Stimulated activated naive CD8-positive, alpha-beta T cell treated with anti-CD3 and anti-CD28 coated beads, Interleukin-15, Interleukin-2, amounts not matched to agents 100 ng/mL and 50 ng/mL, for 24 hours (primary cell): ENCODE data around the gene FTO.

ENCODE experiments used
- H3K27ac Mint-ChIP-seq: one replicate; pipeline ENCODE4 v1.8.0; 2021; ENCODE audit warnings: mild to moderate bottlenecking, mixed read lengths
- H3K27me3 Mint-ChIP-seq: one replicate; pipeline ENCODE4 v1.8.0; 2021; ENCODE audit warnings: mixed read lengths
- H3K36me3 Mint-ChIP-seq: one replicate; pipeline ENCODE4 v1.8.0; 2021; ENCODE audit warnings: low read depth, mixed read lengths
- H3K4me1 Mint-ChIP-seq: one replicate; pipeline ENCODE4 v1.8.0; 2021; ENCODE audit warnings: low read depth, mixed read lengths
- H3K4me3 Mint-ChIP-seq: one replicate; pipeline ENCODE4 v1.8.0; 2021; ENCODE audit warnings: mild to moderate bottlenecking, mixed read lengths
- H3K9me3 Mint-ChIP-seq: one replicate; pipeline ENCODE4 v1.8.0; 2021; ENCODE audit warnings: mixed read lengths

The FTO gene

DNA sequence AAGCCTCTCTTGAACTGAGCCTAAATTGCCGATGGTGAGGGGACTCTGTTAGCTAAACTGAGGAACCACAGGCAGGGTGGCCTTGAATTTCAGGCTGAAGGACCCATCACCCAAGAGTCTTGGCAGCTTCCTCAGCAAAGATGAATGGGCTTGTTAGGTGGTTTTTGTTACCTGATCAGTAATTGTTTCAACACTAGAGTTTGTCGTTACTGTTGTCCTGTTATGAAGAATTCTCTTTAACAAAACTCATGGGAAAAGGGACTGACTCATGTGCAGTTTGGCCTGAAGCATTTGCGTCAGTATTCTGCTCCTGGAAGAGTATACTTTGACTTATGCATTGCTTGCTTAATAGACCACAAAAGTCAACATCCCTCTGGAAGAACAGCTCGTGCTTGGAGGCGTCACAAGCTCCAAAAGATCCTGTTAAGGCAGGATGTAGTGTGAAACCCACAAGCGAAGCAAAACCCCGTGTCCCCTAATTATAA lies 376.6 kb downstream of the FTO start:
- no peak overlapping the region for H3K27ac Mint-ChIP-seq
- no peaks in the 10 kb centered on the region for H3K4me1 Mint-ChIP-seq
- no peaks in the 10 kb centered on the region for H3K27me3 Mint-ChIP-seq
- no peaks in the 10 kb centered on the region for H3K9me3 Mint-ChIP-seq
- no peak overlapping the region for H3K4me3 Mint-ChIP-seq
- peaks cover 5% of the 10 kb centered on the region for H3K36me3 Mint-ChIP-seq

DNA sequence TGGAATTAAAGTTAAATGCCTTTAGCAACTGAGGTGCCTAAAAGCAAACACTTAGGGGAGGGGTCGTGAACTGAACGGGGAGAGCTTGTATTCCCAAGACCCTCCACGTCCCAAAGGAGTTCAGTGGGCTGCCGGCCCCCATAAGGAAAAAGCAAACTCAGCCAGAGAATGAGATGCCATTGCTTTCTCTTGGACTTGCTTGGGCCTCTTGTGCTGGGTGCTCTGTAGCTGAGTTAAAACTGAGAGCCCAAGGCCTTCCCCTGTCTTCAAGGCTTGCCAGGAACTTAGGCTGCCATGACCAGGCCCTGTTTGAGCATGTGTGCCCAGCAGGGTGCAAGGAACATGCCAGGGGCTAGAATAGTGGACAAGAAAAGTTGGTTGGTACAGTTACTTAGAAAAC lies 382.8 kb downstream of the FTO start:
- Mint-ChIP-seq H3K9me3 (no peaks in the 10 kb centered on the region), H3K4me3 (no peak overlapping the region), H3K27me3 (no peaks in the 10 kb centered on the region), H3K27ac (no peak overlapping the region), H3K36me3 (peaks cover 19% of the 10 kb centered on the region), H3K4me1 (no peaks in the 10 kb centered on the region)

DNA sequence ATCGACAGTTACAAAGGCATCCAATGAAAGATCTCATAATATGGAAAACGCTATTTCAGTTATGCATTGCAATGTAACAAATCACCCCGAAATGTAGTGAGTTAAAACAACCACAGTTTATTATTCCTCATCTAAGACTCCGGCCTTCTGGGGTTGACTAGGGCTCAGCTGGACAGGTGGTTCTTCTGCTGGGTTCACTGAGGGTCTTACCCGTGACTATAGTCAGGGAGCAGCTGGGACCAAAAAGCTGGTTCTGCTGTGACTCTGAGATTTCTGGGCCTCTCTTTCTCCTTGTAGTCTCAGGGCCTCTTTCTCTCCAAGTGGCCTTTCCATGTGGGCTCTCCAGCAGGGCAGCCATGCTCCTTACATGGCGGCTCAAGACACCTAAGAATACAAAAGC lies 386.6 kb downstream of the FTO start:
- H3K9me3 Mint-ChIP-seq = peaks cover 5% of the 10 kb centered on the region
- no peaks in the 10 kb centered on the region for H3K4me1 Mint-ChIP-seq
- H3K36me3 Mint-ChIP-seq = peaks cover 25% of the 10 kb centered on the region
- no peak overlapping the region for H3K27ac Mint-ChIP-seq
- H3K27me3 Mint-ChIP-seq = no peaks in the 10 kb centered on the region
- H3K4me3 Mint-ChIP-seq = no peak overlapping the region

GRCh38 chr16:54093281-54093680 lies 389.3 kb downstream of the FTO start:
- H3K9me3 Mint-ChIP-seq = peaks cover 5% of the 10 kb centered on the region

DNA sequence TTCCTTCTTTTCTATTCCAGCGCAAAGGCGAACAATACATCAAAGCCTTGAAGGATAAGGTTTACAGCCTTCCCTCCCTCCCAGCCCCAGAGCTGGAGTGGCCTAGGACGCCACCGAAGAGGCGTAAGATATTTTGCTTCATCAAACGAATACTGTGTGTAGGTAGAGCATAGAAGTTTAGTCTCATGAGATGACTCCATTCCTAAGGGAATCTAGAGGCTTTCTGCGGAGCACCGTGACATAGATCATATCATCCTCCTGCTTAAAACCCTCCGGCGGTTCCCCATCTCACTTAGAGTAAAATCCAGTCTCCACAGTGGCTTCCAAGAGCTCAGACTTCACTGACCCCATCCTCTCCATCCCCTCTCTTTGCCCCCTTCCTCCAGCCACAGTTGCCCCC lies 390.7 kb downstream of the FTO start:
- Mint-ChIP-seq H3K9me3 (peaks cover 5% of the 10 kb centered on the region), H3K36me3 (peaks cover 30% of the 10 kb centered on the region), H3K4me3 (no peak overlapping the region), H3K4me1 (no peaks in the 10 kb centered on the region), H3K27me3 (no peaks in the 10 kb centered on the region), H3K27ac (no peak overlapping the region)

More at GRCh38 chr16:54093281-54093680, 389.3 kb downstream of the FTO start:
- no peak overlapping the region for H3K27ac Mint-ChIP-seq
- no peak overlapping the region for H3K4me3 Mint-ChIP-seq
- H3K27me3 Mint-ChIP-seq = no peaks in the 10 kb centered on the region
- no peaks in the 10 kb centered on the region for H3K4me1 Mint-ChIP-seq
- peaks cover 30% of the 10 kb centered on the region for H3K36me3 Mint-ChIP-seq

DNA sequence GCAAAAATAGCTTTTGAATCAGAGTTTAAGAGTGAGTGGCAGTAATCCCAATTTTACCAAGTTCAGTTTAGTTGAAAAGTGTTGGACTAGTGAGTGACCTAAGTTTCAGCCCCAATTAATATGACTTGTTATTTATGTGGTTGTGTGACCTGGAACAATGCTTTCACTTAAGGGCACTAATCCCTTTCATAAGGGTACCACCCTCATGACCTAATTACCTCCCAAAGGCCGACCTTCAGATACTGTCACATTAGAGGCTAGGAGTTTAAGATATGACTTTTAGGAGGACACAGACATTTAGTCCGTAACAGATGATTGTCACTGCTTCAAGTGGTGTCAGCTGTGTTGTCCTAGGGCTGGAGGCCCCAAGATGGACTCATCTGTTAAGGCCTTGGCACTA lies 392.7 kb downstream of the FTO start:
- Mint-ChIP-seq H3K4me3 (no peak overlapping the region), H3K27me3 (no peaks in the 10 kb centered on the region), H3K27ac (no peak overlapping the region), H3K9me3 (peaks cover 5% of the 10 kb centered on the region), H3K36me3 (peaks cover 21% of the 10 kb centered on the region), H3K4me1 (no peaks in the 10 kb centered on the region)

DNA sequence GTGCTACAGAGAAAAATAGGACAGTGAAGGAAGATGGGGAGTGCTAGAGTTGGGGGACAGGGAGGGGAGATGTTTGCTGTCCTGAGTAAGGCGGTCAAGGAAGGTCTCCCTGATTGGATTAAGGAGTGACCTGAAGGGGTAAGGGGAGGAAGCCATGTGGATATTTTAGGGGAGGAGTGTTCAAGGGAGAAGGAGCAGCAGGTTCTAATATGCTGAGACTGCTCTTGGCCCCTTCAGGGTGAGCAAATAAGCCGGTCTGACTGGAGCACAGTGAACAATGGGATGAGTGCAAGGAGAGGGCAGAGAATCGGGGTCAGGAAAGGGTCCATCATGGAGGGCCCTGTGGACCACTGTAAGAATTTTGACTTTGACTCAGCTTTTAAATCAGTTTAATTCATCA lies 393.8 kb downstream of the FTO start:
- Mint-ChIP-seq H3K4me3 (no peak overlapping the region), H3K27ac (no peak overlapping the region), H3K9me3 (peaks cover 5% of the 10 kb centered on the region), H3K36me3 (peaks cover 21% of the 10 kb centered on the region), H3K4me1 (no peaks in the 10 kb centered on the region), H3K27me3 (no peaks in the 10 kb centered on the region)

GRCh38 chr16:54098247-54098646 lies 394.3 kb downstream of the FTO start:
- Mint-ChIP-seq H3K27me3 (no peaks in the 10 kb centered on the region), H3K4me3 (no peak overlapping the region), H3K36me3 (peaks cover 21% of the 10 kb centered on the region), H3K9me3 (peaks cover 5% of the 10 kb centered on the region), H3K27ac (no peak overlapping the region), H3K4me1 (no peaks in the 10 kb centered on the region)

DNA sequence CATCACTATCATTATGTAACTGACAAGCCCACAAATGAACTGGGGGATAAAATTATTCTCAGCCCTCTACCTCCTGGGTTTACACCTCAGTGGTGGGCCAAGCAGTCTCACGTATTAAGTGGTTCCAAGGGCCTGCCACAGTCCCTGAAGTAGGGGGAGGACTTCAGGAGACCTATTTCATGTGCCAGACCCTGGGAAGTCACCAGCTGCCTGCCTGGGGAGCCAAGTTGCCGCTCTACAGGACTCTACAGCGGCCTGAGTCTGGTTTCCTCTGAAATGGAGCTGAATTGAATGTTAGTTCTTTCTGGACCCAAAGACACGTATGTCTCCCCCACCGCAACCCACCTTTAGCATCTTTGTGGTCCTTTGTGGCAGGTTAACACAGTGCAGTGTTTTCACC lies 395.7 kb downstream of the FTO start:
- no peaks in the 10 kb centered on the region for H3K27me3 Mint-ChIP-seq
- H3K4me1 Mint-ChIP-seq = no peaks in the 10 kb centered on the region
- peaks cover 5% of the 10 kb centered on the region for H3K9me3 Mint-ChIP-seq
- peaks cover 17% of the 10 kb centered on the region for H3K36me3 Mint-ChIP-seq
- no peak overlapping the region for H3K27ac Mint-ChIP-seq
- H3K4me3 Mint-ChIP-seq = no peak overlapping the region

- Mint-ChIP-seq H3K27ac (no peak overlapping the region), H3K27me3 (no peaks in the 10 kb centered on the region), H3K36me3 (no peaks in the 10 kb centered on the region), H3K4me1 (no peaks in the 10 kb centered on the region), H3K4me3 (no peak overlapping the region), H3K9me3 (no peaks in the 10 kb centered on the region)
These were observed 399.2 kb downstream of the FTO start for GRCh38 chr16:54102888-54103866.

DNA sequence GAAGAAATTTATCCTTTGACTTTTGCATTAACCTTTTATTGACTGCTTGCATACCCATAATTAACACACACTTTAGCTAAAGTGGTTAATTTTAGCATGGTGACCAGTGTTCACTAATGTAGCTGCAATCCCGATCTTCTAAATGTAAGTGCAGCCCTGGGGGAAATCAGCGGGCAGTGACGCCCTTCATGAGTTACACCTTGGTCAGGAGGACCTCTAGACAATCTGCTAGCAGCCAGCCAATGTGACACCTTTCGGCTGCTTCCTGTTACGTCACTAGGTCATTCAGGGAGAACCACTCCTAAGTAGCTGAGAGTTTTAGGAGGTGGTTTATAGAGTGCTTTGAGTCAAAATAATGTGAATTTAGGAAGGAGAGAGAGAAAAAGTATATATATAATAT lies 402.1 kb downstream of the FTO start:
- H3K27ac Mint-ChIP-seq = no peak overlapping the region
- H3K27me3 Mint-ChIP-seq = no peaks in the 10 kb centered on the region
- peaks cover under 1% of the 10 kb centered on the region for H3K36me3 Mint-ChIP-seq
- H3K9me3 Mint-ChIP-seq = no peaks in the 10 kb centered on the region
- no peak overlapping the region for H3K4me3 Mint-ChIP-seq
- no peaks in the 10 kb centered on the region for H3K4me1 Mint-ChIP-seq

DNA sequence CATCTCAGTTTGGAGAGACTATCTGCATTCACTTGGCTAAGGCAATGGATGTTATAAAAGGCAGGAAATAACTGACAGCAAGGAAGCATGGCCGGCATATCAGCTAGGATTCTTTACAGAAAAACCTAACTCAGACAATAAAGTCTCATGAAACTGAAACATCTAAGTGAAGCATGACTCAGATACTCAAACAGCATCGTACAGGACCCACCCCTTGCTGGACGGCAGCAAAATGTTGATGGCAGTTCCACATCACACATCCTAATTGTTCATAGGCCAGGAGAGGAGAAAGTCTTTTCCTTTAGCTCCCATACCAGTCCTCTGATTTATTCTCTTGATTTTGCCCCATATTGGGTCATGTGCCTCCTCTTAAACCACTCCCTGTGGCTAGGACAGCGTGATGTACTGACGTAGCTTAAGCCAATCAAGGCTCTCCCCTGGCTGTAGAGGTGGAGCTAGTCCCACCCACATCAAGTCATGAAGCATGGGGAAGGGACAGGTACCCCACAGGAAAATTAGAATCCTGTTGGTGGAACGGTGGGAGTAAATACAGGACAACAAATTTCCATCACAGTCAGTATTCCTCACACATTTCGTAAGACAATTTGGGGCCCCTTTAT lies 403.7 kb downstream of the FTO start:
- Mint-ChIP-seq H3K36me3 (peaks cover 12% of the 10 kb centered on the region), H3K9me3 (no peaks in the 10 kb centered on the region), H3K27ac (no peak overlapping the region), H3K4me3 (no peak overlapping the region), H3K27me3 (no peaks in the 10 kb centered on the region), H3K4me1 (no peaks in the 10 kb centered on the region)

GRCh38 chr16:54110016-54110981 lies 406.3 kb downstream of the FTO start:
- Mint-ChIP-seq H3K27me3 (no peaks in the 10 kb centered on the region), H3K27ac (no peak overlapping the region), H3K9me3 (no peaks in the 10 kb centered on the region), H3K4me3 (no peak overlapping the region), H3K36me3 (peaks cover 30% of the 10 kb centered on the region), H3K4me1 (no peaks in the 10 kb centered on the region)

DNA sequence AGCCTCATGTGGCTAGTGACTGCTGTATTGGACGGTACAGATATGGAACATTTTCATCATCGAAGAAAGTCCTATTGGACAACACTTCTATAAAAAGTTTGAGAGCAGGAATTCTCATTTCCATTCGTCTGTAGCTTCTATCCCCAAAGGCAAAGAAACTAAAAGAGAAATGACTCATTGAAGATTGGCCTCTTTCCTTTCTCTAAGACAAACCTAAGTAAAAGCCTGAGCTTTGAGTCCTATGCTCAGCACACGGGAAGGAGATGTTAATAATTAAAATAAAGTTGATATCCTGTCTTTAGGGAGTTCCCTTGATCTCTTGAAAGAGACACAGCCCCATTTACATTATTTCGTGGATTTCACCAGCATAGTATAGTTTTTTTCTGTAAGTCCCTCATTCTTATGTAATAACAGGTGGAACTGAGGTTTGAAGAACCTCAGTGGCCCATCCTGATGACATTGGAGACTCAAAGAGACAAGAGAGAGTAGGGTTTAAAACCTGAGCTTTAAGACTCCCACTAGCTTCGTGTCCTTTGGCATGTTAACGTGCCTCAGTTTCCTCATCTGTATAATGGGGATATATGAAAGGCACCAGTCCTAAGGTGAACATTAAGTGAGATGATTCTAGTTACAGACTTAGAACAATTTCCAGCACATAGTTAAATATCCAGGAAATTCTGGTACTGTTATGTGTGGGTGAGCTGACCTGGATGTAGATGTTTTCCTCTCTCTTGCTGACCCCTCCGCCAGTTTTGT lies 408.7 kb downstream of the FTO start:
- H3K27ac Mint-ChIP-seq = no peak overlapping the region
- H3K27me3 Mint-ChIP-seq = no peaks in the 10 kb centered on the region
- H3K36me3 Mint-ChIP-seq = peaks cover 40% of the 10 kb centered on the region

More for the DNA sequence above, 408.7 kb downstream of the FTO start:
- Mint-ChIP-seq H3K4me1 (no peaks in the 10 kb centered on the region), H3K4me3 (no peak overlapping the region), H3K9me3 (no peaks in the 10 kb centered on the region)
